ENCODE measurements around the gene CTU2. TPM values are rescaled to one million over a fixed set of nuclear protein-coding genes. Genes with fewer than 3 reads are reported as not detected.

CTU2 gene
- total RNA-seq, 2 experiments from 2014 or later, result 22.8 to 25.7 TPM

DNA sequence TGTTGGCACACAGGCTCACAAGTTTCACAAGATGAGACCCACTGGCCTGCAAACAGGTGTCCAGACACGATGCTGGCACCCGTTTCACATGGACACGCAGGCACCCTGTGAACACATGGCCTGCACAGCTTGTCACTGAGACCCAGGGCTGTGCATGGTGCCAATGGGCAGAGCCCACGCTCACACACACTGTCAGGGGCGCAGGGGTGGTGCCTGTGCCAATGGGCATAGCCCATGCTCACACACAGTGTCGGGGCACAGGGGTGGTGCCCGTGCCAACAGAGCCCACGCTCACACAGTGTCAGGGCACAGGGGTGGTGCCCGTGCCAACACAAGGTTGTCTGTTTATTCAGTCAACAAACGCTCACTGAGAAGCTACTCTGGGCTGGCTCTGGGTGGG is 29.3 kb downstream of the CTU2 start:
- Mint-ChIP-seq H3K27ac (no peak overlapping the region), H3K36me3 (peaks cover 4% of the 10 kb centered on the region), H3K4me1 (no peaks in the 10 kb centered on the region), H3K9me3 (no peaks in the 10 kb centered on the region), H3K27me3 (no peaks in the 10 kb centered on the region), H3K4me3 (no peak overlapping the region)
- POLR2A ChIA-PET, result interaction anchor here (0.5 to 1.1 kb wide), 3 partner anchors 46 to 50 kb away, joined by 3 to 4 read pairs (median 3); no protein-coding TSS in a partner anchor
- ATAC-seq (ENCODE audit: low read depth), result no peak
- DNase-seq, result no peak

DNA sequence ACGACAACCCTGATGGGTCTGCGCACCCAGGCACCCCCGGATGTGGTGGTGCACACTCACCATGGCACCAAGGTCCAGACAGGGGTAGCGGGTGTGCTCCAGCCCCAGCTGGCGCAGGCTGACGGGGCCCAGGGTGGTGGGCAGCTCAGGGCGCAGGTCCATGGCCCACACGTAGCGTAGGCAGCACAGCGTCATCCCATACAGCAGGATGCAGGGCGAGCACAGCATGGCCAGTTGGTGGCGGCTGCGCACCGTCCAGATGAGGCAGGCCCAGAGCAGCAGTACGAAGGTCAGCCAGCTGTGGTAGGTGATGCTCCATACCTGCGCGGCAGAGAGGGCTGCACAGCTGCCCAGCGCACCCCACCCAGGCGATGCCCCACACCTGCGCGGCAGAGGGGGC is 29.8 kb downstream of the CTU2 start:
- H3K4me3 Mint-ChIP-seq, result no peak overlapping the region
- no peak for ATAC-seq (ENCODE audit: low read depth)
- no peak overlapping the region for H3K27ac Mint-ChIP-seq
- no peaks in the 10 kb centered on the region for H3K4me1 Mint-ChIP-seq
- POLR2A ChIA-PET, result interaction anchor here (0.5 to 2.3 kb wide), 3 partner anchors 47 to 75 kb away, joined by 3 to 7 read pairs (median 4); partner anchors contain the start of gene APRT
- peaks cover 3% of the 10 kb centered on the region for H3K36me3 Mint-ChIP-seq
- no peaks in the 10 kb centered on the region for H3K9me3 Mint-ChIP-seq
- no peaks in the 10 kb centered on the region for H3K27me3 Mint-ChIP-seq
- no peak for DNase-seq

DNA sequence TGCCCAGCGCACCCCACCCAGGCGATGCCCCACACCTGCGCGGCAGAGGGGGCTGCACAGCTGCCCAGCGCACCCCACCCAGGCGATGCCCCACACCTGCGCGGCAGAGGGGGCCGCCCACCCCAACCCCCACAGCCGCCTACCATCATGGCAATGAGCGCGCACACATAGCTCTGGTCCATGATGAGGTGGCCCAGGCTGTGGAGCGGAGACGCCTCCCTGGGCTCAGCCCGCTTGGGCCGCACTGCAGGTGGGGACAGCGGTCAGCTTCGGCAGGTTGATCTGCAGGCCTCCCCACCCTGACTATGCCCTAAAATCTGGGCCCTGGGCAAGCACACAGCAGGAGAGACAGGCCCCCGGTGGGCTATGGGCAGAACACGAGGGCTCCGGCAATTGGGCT is 30.2 kb downstream of the CTU2 start:
- Mint-ChIP-seq H3K27ac (no peak overlapping the region), H3K36me3 (peaks cover 1% of the 10 kb centered on the region), H3K4me3 (no peak overlapping the region), H3K4me1 (no peaks in the 10 kb centered on the region), H3K27me3 (no peaks in the 10 kb centered on the region), H3K9me3 (no peaks in the 10 kb centered on the region)
- ATAC-seq (ENCODE audit: low read depth) (no peak), DNase-seq (no peak)
- POLR2A ChIA-PET, result interaction anchor here (1.7 to 2.3 kb wide), 2 partner anchors 48 to 75 kb away, joined by 7 to 10 read pairs; partner anchors contain the start of genes APRT and PIEZO1

DNA sequence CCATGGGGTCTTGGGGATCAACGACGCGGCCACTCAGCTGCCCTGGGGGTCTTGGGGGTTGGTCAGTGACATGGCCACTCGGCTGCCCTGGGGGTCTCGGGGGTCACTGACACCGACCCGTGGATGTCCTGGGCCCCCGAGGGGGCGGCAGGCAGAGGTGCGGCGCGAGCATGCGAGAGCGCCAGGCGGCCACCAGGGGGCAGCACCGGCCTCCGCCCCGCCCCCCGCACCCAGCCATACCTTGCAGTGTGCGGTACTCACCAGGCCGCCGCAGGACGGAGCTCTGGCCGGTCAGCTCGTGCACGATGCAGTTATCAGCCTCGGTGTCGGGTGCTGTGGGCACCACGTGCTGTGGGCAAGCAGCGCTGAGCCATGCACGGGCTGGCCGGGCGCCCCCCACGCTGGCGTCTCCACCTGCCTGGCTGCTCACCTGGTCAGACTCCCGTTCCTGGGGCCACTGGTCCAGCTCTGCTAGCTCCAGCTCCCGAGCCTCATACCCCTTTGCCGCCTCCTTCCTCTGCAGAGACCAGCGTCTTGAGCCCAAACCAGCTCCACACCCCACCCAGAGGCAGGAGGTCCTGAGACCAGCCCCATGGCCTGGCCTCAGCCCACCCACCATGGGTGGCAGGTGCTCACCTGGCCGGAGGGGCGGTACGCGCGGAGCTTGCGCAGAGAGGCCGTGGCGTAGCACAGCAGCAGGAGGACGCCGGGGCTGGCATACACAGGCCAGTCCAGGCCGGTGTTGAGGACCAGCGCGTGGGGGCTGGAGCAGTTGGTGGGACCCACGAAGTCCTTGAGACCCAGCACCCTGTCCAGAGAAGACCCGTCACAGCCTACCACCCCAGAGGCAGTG is 31.2 kb downstream of the CTU2 start:
- POLR2A ChIA-PET, result interaction anchor here (0.5 to 2.3 kb wide), 10 partner anchors 32 to 958 kb away, joined by 3 to 10 read pairs (median 4); partner anchors contain the start of genes APRT, CDT1 and PIEZO1
- DNase-seq (peak; percentile 84), ATAC-seq (ENCODE audit: low read depth) (peak; percentile 90)
- Mint-ChIP-seq H3K27me3 (no peaks in the 10 kb centered on the region), H3K4me3 (no peak overlapping the region), H3K36me3 (peaks cover 1% of the 10 kb centered on the region), H3K27ac (no peak overlapping the region), H3K4me1 (no peaks in the 10 kb centered on the region), H3K9me3 (no peaks in the 10 kb centered on the region)

DNA sequence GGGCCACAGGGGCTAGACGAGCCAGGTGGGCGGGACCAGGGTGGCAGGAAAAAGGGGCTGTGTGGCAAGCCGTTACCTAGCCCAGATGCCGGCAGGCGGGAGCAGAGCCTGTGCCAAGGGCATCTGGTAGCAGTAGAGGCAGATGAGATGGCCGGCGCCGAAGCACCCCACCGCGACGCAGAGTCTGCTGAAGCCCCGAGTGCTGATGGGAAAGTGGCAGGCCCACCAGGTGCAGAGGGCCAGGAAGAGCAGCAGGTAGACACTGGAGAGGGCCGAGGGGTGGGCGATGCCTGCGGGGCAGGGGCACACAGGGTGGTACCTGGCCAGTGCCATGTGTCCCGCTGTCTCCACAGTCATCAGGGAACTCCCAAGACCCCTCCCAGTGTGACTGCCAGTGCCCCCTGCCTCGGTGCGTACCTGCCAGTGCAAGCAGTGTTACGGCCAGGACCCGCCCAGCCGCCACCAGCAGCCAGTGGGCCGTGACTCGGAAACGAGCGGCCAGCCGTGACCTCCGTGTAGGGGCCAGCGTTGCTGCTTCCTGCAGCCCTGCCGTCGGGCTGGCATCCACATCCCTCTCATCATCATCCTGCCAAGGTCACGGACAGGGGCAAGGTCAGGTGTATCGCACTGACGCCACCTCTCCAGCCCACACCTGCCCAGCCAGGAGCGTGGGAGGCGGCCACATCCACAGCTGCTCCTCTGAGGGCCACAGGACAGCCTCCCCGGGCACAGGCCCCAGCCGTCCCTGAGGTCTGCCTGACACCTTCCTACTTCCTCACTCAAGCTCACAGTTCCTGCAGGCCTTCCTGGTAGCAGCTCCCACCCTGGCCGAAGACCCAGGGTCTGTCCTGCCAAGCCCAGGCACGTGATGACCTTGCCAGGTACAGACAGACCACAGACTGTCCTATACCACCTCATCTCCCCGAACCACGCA is 32.1 kb downstream of the CTU2 start:
- no peak overlapping the region for H3K27ac Mint-ChIP-seq
- no peak overlapping the region for H3K4me3 Mint-ChIP-seq
- H3K9me3 Mint-ChIP-seq, result no peaks in the 10 kb centered on the region
- no peaks in the 10 kb centered on the region for H3K27me3 Mint-ChIP-seq
- peaks cover 1% of the 10 kb centered on the region for H3K36me3 Mint-ChIP-seq
- DNase-seq (no peak), ATAC-seq (ENCODE audit: low read depth) (no peak)
- POLR2A ChIA-PET, result interaction anchor here (1.1 to 2.3 kb wide), 5 partner anchors 32 to 73 kb away, joined by 3 to 10 read pairs (median 5); partner anchors contain the start of genes APRT and PIEZO1
- no peaks in the 10 kb centered on the region for H3K4me1 Mint-ChIP-seq

DNA sequence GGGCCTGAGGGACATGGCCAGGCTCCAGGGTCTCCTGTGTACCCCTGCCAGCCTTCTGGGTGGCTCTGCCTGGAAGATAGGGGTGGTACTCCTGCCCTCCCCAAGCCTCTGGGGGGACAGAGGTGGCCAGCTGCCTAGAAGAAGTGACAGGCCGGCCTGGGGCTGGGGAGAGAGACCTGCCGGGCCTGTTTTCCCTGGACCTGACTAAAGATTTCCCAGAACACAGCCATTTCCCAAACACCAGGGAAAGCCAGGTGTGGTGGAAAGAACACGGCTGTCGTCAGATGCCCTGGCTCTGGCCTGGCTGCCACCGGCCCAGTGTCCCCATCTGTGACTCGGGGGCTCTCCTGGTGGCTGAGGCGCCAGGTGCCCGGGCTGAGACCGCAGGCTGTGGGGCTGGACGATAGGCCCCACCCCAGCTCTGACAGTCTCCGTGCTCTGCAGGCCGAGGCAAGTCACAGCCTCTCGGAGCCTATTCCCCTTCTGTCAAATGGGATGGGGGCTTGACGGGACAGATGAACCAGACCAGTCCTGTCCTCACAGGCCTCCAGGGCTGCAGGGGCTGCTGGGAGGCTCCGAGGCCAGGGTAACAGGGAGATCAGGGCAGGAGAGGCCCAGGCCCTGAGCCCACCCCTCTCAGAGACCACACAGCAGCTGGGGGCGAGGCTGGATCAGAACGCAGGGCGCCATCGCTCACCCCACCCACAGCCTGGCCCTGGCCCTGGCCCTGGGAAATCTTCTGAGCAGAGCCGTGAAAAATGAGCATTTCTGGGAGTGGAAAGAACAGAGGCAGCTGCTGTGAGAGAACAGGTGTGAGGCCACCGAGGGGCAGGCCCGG is 33.1 kb downstream of the CTU2 start:
- ATAC-seq (ENCODE audit: low read depth), result no peak
- peaks cover 4% of the 10 kb centered on the region for H3K4me1 Mint-ChIP-seq
- no peak for DNase-seq
- H3K4me3 Mint-ChIP-seq, result no peak overlapping the region
- H3K9me3 Mint-ChIP-seq, result no peaks in the 10 kb centered on the region
- no peak overlapping the region for H3K27ac Mint-ChIP-seq
- H3K36me3 Mint-ChIP-seq, result peaks cover 1% of the 10 kb centered on the region
- POLR2A ChIA-PET, result no interaction called here
- H3K27me3 Mint-ChIP-seq, result no peaks in the 10 kb centered on the region

DNA sequence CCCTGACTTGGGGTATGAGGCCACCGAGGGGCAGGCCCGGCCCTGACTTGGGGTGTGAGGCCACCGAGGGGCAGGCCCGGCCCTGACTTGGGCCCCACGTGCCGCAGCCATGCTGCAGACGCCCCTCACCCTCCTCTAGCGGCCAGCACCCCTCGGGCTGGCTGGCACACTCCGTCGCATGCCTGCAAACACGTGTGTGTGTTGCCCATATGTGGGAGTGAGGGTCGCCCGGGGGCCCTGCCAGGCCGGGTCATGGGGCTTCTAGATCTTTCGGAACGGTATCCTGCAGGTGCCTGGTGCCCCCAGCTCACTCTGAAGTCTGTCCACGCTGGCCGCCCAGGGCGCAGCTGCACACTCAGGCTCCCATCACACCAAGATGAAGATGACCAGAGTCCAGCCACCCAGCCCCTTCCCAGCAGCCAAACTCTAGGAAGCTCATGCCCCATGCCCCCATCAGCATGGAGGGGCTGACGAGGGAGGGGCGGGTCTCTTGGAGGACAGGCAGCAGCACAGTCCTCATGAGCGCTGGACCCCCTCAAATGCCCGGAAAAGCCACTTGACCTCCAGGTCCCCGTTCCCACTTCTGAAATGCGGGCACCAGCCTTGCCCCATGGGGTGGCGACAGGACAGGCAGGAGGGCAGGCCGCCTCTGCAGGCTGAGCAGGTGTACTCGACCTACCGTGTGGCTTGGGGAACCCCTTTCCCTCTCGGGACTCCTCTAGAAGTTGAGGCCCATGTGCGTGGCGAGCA is 33.8 kb downstream of the CTU2 start:
- no peak overlapping the region for H3K4me3 Mint-ChIP-seq
- peaks cover 1% of the 10 kb centered on the region for H3K36me3 Mint-ChIP-seq
- no peaks in the 10 kb centered on the region for H3K9me3 Mint-ChIP-seq
- H3K27ac Mint-ChIP-seq, result no peak overlapping the region
- H3K27me3 Mint-ChIP-seq, result no peaks in the 10 kb centered on the region
- peaks cover 4% of the 10 kb centered on the region for H3K4me1 Mint-ChIP-seq
- DNase-seq, result no peak
- POLR2A ChIA-PET, result no interaction called here
- no peak for ATAC-seq (ENCODE audit: low read depth)

DNA sequence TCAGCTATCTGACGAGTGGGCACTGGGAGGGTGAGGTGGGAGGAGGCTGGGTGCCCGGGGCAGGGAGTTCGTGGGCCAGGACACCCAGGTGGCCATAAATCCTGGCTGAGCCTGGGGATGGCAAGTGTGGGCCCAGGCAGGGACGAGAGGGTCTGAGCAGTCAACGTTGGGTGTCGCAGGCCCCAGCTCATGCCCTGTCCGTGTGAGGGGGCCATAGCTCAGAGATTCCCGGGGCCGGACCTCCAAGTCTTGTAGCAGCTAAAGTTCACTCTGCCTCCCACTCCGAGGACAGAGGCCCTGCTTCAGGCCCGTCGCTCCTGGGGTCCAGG is 34.4 kb downstream of the CTU2 start:
- POLR2A ChIA-PET, result no interaction called here
- H3K27me3 Mint-ChIP-seq, result no peaks in the 10 kb centered on the region
- ATAC-seq (ENCODE audit: low read depth) (no peak), DNase-seq (no peak)
- peaks cover 9% of the 10 kb centered on the region for H3K4me1 Mint-ChIP-seq
- H3K27ac Mint-ChIP-seq, result no peak overlapping the region
- H3K4me3 Mint-ChIP-seq, result no peak overlapping the region
- H3K9me3 Mint-ChIP-seq, result no peaks in the 10 kb centered on the region
- peaks cover 1% of the 10 kb centered on the region for H3K36me3 Mint-ChIP-seq

DNA sequence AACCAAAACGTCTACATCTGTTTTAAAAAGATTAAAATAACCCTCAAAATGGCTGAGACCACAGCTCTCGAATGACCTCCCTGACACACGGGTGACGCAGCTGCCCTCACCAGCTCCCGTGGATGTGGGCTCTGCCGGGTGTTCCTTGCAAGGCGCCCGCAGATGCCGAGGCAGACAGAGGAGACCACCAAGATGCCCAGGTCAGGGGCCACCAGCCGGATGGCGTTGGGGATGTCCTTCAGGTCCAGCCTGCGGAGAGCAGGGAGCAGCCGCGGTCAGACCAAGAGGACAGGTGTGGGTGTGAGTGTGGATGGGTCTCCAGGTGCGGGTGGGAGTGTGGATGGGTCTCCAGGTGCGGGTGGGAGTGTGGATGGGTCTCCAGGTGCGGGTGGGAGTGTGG is 35.1 kb downstream of the CTU2 start:
- DNase-seq (no peak), ATAC-seq (ENCODE audit: low read depth) (no peak)
- POLR2A ChIA-PET, result no interaction called here
- Mint-ChIP-seq H3K4me1 (peaks cover 16% of the 10 kb centered on the region), H3K4me3 (no peak overlapping the region), H3K36me3 (peaks cover 1% of the 10 kb centered on the region), H3K27me3 (no peaks in the 10 kb centered on the region), H3K9me3 (no peaks in the 10 kb centered on the region), H3K27ac (no peak overlapping the region)

DNA sequence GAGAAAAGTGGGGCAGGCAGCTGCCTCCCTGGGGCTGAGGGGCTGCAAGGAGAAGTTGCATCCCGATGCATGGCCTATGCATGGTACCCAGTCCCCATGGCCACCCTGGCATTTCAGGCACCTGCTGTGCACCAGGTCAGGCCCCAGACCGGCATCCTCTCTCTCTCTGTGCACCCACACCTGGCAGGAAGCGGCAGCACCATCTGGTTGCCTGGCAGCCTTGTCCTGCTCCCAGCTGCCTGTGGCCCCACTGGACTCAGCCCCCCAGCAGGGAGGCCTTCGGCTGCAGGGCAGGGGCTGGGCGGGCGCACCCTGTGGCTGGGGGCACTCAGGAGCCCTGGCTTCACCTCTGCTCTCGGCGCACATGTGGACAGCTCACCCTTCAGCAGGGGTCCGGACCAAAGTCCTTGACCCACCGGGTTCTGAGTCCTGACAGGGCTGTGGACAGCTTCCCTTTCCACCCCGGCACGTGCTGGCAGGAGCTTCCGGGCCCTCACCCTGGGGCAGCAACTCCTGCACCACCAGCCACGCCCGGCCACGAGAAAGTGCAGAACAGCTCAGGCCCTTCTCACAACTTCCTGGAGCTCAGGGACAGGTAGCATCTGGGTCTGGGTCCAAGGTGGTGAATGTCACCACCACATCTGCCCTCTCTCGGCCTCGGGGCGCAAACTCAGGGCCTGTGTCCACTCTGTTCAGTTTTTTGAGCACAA is 36.7 kb downstream of the CTU2 start:
- Mint-ChIP-seq H3K27ac (no peak overlapping the region), H3K4me1 (peaks cover 17% of the 10 kb centered on the region), H3K4me3 (no peak overlapping the region), H3K27me3 (no peaks in the 10 kb centered on the region), H3K36me3 (peaks cover 1% of the 10 kb centered on the region), H3K9me3 (no peaks in the 10 kb centered on the region)
- DNase-seq (no peak), ATAC-seq (ENCODE audit: low read depth) (no peak)
- POLR2A ChIA-PET, result interaction anchor here (1.1 kb wide), 1 partner anchor 40 kb away, joined by 3 read pairs; no protein-coding TSS in a partner anchor

DNA sequence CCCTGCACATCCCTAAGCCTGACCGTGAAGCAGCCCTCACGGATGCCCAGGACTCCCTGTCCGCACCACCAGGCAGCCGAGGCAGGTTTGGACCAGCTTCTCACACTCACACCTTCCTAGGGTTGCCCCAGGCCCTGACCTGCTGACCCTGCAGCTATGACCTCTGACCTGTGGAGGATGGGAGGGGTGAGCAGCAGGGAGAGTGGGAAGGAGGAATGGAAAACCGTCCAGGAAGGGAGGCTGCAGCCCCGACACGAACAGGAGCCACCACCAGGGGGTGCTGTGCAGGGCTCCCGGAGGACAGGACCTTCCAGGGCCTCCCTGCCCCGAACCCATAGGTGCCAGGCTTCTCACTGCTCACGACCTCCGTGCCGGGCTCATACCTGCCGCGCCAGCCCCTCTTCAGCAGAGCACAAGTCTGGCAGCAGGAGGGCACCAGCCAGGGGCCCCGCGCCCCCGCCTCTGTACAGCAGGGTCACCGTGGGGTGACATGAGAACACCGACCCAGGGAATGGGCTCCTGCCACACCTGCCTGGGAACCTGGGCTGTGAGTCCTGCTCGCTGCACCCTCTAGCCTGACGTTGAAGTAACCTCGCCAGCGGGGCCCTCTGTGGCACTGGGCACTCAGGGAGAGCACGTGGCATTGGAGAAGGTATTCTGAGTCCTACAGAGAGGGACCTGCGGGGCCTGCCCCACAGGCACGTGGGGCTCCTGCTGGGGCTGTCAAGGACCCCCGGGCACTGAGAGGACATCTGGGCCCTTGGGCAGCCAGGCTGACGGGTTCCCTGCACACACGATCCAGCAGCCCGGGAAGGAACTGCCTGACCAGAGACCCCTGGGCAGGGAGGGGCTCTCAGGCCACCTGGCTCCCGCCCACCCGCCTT is 37.6 kb downstream of the CTU2 start:
- POLR2A ChIA-PET, result interaction anchor here (4.8 kb wide), 1 partner anchor 37 kb away, joined by 25 read pairs; no protein-coding TSS in a partner anchor
- H3K36me3 Mint-ChIP-seq, result peaks cover 1% of the 10 kb centered on the region
- no peak for ATAC-seq (ENCODE audit: low read depth)
- no peaks in the 10 kb centered on the region for H3K9me3 Mint-ChIP-seq
- H3K4me3 Mint-ChIP-seq, result no peak overlapping the region
- H3K27me3 Mint-ChIP-seq, result no peaks in the 10 kb centered on the region
- DNase-seq, result peak; percentile 81
- H3K4me1 Mint-ChIP-seq, result peaks cover 18% of the 10 kb centered on the region
- no peak overlapping the region for H3K27ac Mint-ChIP-seq

Data from activated naive CD8-positive, alpha-beta T cell treated with anti-CD3 and anti-CD28 coated beads, Interleukin-2, amount 10 ng/mL, durations not matched to agents 7 days and 5 days (primary cell).